ENCODE results near the gene LINGO1. TPM values are rescaled to one million over a fixed set of nuclear protein-coding genes. Genes with fewer than 3 reads are reported as not detected.

Gene LINGO1
- total RNA-seq, 1 donor from 2014 or later, result 1.6 TPM

- no peak for DNase-seq (ENCODE audit: low spot score)
Measured at GRCh38 chr15:77617476-77618230, 15.1 kb downstream of the LINGO1 start.

- DNase-seq (ENCODE audit: low spot score), result no peak
Measured at GRCh38 chr15:77616072-77616471, 16.6 kb downstream of the LINGO1 start.

GRCh38 chr15:77615472-77615871, 17.2 kb downstream of the LINGO1 start:
- no peak for DNase-seq (ENCODE audit: low spot score)

GRCh38 chr15:77614251-77614806, 18.4 kb downstream of the LINGO1 start:
- DNase-seq (ENCODE audit: low spot score), result no peak

GRCh38 chr15:77613814-77614213, 18.9 kb downstream of the LINGO1 start:
- DNase-seq (ENCODE audit: low spot score), result no peak

GRCh38 chr15:77612958-77613601, 19.6 kb downstream of the LINGO1 start:
- no peak for DNase-seq (ENCODE audit: low spot score)

GRCh38 chr15:77611767-77612166, 20.9 kb downstream of the LINGO1 start:
- no peak for DNase-seq (ENCODE audit: low spot score)

- no peak for DNase-seq (ENCODE audit: low spot score)
Measured at GRCh38 chr15:77610731-77611130, 22.0 kb downstream of the LINGO1 start.

- DNase-seq (ENCODE audit: low spot score), result no peak
Measured at GRCh38 chr15:77609558-77609957, 23.2 kb downstream of the LINGO1 start.

GRCh38 chr15:77608774-77609173, 23.9 kb downstream of the LINGO1 start:
- DNase-seq (ENCODE audit: low spot score), result no peak

- DNase-seq (ENCODE audit: low spot score), result no peak
Measured at GRCh38 chr15:77607894-77608261, 24.8 kb downstream of the LINGO1 start.

GRCh38 chr15:77607111-77607893, 25.4 kb downstream of the LINGO1 start:
- no peak for DNase-seq (ENCODE audit: low spot score)

- no peak for DNase-seq (ENCODE audit: low spot score)
Measured at GRCh38 chr15:77606142-77607034, 26.3 kb downstream of the LINGO1 start.

GRCh38 chr15:77605547-77605946, 27.2 kb downstream of the LINGO1 start:
- no peak for DNase-seq (ENCODE audit: low spot score)

GRCh38 chr15:77604973-77605372, 27.7 kb downstream of the LINGO1 start:
- no peak for DNase-seq (ENCODE audit: low spot score)

GRCh38 chr15:77603611-77604336, 28.9 kb downstream of the LINGO1 start:
- no peak for DNase-seq (ENCODE audit: low spot score)

- DNase-seq (ENCODE audit: low spot score), result no peak
Measured at GRCh38 chr15:77602800-77603199, 29.9 kb downstream of the LINGO1 start.

GRCh38 chr15:77599899-77600298, 32.8 kb downstream of the LINGO1 start:
- DNase-seq (ENCODE audit: low spot score), result no peak

- no peak for DNase-seq (ENCODE audit: low spot score)
Measured at GRCh38 chr15:77599357-77599756, 33.4 kb downstream of the LINGO1 start.

GRCh38 chr15:77598644-77599043, 34.1 kb downstream of the LINGO1 start:
- no peak for DNase-seq (ENCODE audit: low spot score)
